Nucleus accumbens (tissue), 56 donors: ENCODE measurements around the gene PLEKHM2.

Experiments used
- DNase-seq, 56 donors: peaks; one replicate each; lab custom pipeline; 2025; lab: John Stamatoyannopoulos, UW

Gene PLEKHM2

GRCh38 chr1:15755646-15756040, 71.5 kb downstream of the PLEKHM2 start:
- no peak for DNase-seq

- peak in 3 of 56 donors; percentile 18 to 34 (median 26) for DNase-seq
These were observed 72.3 kb downstream of the PLEKHM2 start for GRCh38 chr1:15756143-15757015.

- no peak for DNase-seq
These were observed 73.0 kb downstream of the PLEKHM2 start for GRCh38 chr1:15757016-15757543.

GRCh38 chr1:15757575-15758342, 73.6 kb downstream of the PLEKHM2 start:
- DNase-seq = no peak

GRCh38 chr1:15758343-15758931, 74.3 kb downstream of the PLEKHM2 start, which contains the start of gene FBLIM1:
FBLIM1 (plus strand) TSS chr1:15758795; CDS start chr1:15764984, 6,189 bp downstream.
- DNase-seq = no peak

GRCh38 chr1:15758953-15759661, 75.0 kb downstream of the PLEKHM2 start:
- no peak for DNase-seq

- DNase-seq = no peak
These were observed 76.5 kb downstream of the PLEKHM2 start for GRCh38 chr1:15760520-15761211.

- no peak for DNase-seq
These were observed 77.4 kb downstream of the PLEKHM2 start for GRCh38 chr1:15761366-15762128.

- DNase-seq = no peak
These were observed 78.4 kb downstream of the PLEKHM2 start for GRCh38 chr1:15762546-15762945.

GRCh38 chr1:15764269-15764764, 80.2 kb downstream of the PLEKHM2 start:
- no peak for DNase-seq

GRCh38 chr1:15764890-15765289, 80.8 kb downstream of the PLEKHM2 start:
- DNase-seq = no peak

- peak in 3 of 56 donors; percentile 4 to 33 (median 15) for DNase-seq
These were observed 81.5 kb downstream of the PLEKHM2 start for GRCh38 chr1:15765495-15766194.

- no peak for DNase-seq
These were observed 83.8 kb downstream of the PLEKHM2 start for GRCh38 chr1:15767941-15768340.

- DNase-seq = no peak
These were observed 84.3 kb downstream of the PLEKHM2 start for GRCh38 chr1:15768388-15768787.

GRCh38 chr1:15770313-15770962, 86.3 kb downstream of the PLEKHM2 start:
- DNase-seq = no peak

- DNase-seq = no peak
These were observed 87.9 kb downstream of the PLEKHM2 start for GRCh38 chr1:15771836-15772515.

GRCh38 chr1:15775706-15776105, 91.6 kb downstream of the PLEKHM2 start:
- DNase-seq = no peak
